Osteoblast (primary cell): ENCODE results near the gene MCM10. TPM values are rescaled to one million over a fixed set of nuclear protein-coding genes. Genes with fewer than 3 reads are reported as not detected.

Source experiments
- DNase-seq: peaks from one replicate; pipeline ENCODE4 v3.0.0; 2011; ENCODE audit warnings: low spot score, mixed read lengths; ENCODE audit not compliant: insufficient read length; ENCODE audit errors: missing footprints
- H2AFZ ChIP-seq: 2 replicates; pipeline ENCODE4 v1.6.0; 2011; ENCODE audit warnings: mild to moderate bottlenecking, low read length
- H3K27ac ChIP-seq: 2 replicates; pipeline ENCODE4 v1.5.1; 2011; ENCODE audit warnings: mild to moderate bottlenecking, low read depth, low read length, moderate library complexity
- H3K27me3 ChIP-seq: 2 replicates; pipeline ENCODE4 v1.6.0; 2012; ENCODE audit warnings: mild to moderate bottlenecking, control low read depth, inconsistent platforms, low read length, moderate library complexity; ENCODE audit not compliant: insufficient read depth
- H3K36me3 ChIP-seq: 2 replicates; pipeline ENCODE4 v1.5.1; 2011; ENCODE audit warnings: mild to moderate bottlenecking, low read length, control low read depth, moderate library complexity; ENCODE audit not compliant: insufficient read depth
- H3K4me1 ChIP-seq: 2 replicates; pipeline ENCODE4 v1.5.1; 2011; ENCODE audit warnings: mild to moderate bottlenecking, low read length, control low read depth, moderate library complexity; ENCODE audit not compliant: insufficient read depth
- H3K4me2 ChIP-seq: 2 replicates; pipeline ENCODE4 v1.6.0; 2011; ENCODE audit warnings: mild to moderate bottlenecking, low read length; ENCODE audit not compliant: insufficient read depth
- H3K4me3 ChIP-seq: fragments of 200-600 bp; sonication (generic); 3 replicates; pipeline ENCODE4 v1.5.1; 2012; ENCODE audit warnings: mild to moderate bottlenecking, low read length, inconsistent platforms; ENCODE audit not compliant: insufficient read depth
- H3K79me2 ChIP-seq: 2 replicates; pipeline ENCODE4 v1.6.0; 2012; ENCODE audit warnings: mild to moderate bottlenecking, low read length, control low read depth, inconsistent platforms; ENCODE audit not compliant: insufficient read depth
- H3K9me3 ChIP-seq: 2 replicates; pipeline ENCODE4 v1.5.1; 2011; ENCODE audit warnings: low read depth, low read length, control low read depth
- H4K20me1 ChIP-seq: 2 replicates; pipeline ENCODE4 v1.6.0; 2012; ENCODE audit warnings: mild to moderate bottlenecking, low read length, control low read depth; ENCODE audit not compliant: insufficient read depth
- total RNA-seq: library from RNA; depleted of rRNA; stranded (reverse); fragments of >200 nt; gene quantifications from 2 replicates; pipeline ENCODE4 v1.2.3, GENCODE V29; 2012
- TF ChIP-seq, protein P1 (sequence below): IDR thresholded peaks from 2 replicates; pipeline ENCODE4 v1.5.1; 2011; ENCODE audit warnings: mild to moderate bottlenecking, low read depth, low read length, moderate library complexity; ENCODE audit errors: extremely low read depth

The MCM10 gene
- total RNA-seq, 1 donor = 1.4 TPM

DNA sequence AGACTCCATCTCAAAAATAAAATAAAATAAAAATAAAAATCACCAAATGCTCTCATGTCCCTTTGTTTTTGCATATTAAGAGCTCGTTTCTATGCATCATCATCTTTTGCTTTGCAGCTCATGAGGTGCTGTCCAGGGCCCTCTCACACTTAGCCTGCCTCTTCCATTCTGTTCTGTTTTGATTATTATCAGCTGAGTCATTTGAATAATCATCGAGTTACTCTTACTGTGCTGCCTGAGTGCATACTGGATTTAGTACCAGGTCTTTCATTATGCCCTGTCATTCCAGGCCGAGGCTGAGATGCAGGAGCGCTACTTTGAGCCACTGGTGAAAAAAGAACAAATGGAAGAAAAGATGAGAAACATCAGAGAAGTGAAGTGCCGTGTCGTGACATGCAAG, 39.8 kb downstream of the MCM10 start:
- H3K4me3 ChIP-seq = no peak overlapping the region
- H3K9me3 ChIP-seq = no peaks in the 10 kb centered on the region
- DNase-seq = peak; percentile 63
- peaks cover 13% of the 10 kb centered on the region for H3K36me3 ChIP-seq
- H3K79me2 ChIP-seq = no peaks in the 10 kb centered on the region
- TF ChIP-seq, protein P1, sequence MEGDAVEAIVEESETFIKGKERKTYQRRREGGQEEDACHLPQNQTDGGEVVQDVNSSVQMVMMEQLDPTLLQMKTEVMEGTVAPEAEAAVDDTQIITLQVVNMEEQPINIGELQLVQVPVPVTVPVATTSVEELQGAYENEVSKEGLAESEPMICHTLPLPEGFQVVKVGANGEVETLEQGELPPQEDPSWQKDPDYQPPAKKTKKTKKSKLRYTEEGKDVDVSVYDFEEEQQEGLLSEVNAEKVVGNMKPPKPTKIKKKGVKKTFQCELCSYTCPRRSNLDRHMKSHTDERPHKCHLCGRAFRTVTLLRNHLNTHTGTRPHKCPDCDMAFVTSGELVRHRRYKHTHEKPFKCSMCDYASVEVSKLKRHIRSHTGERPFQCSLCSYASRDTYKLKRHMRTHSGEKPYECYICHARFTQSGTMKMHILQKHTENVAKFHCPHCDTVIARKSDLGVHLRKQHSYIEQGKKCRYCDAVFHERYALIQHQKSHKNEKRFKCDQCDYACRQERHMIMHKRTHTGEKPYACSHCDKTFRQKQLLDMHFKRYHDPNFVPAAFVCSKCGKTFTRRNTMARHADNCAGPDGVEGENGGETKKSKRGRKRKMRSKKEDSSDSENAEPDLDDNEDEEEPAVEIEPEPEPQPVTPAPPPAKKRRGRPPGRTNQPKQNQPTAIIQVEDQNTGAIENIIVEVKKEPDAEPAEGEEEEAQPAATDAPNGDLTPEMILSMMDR = no peak
- no peaks in the 10 kb centered on the region for H4K20me1 ChIP-seq
- H2AFZ ChIP-seq = no peak overlapping the region
- H3K27ac ChIP-seq = peak overlapping the region; percentile 26
- no peak overlapping the region for H3K4me2 ChIP-seq
- H3K4me1 ChIP-seq = peaks cover 3% of the 10 kb centered on the region
- no peaks in the 10 kb centered on the region for H3K27me3 ChIP-seq

DNA sequence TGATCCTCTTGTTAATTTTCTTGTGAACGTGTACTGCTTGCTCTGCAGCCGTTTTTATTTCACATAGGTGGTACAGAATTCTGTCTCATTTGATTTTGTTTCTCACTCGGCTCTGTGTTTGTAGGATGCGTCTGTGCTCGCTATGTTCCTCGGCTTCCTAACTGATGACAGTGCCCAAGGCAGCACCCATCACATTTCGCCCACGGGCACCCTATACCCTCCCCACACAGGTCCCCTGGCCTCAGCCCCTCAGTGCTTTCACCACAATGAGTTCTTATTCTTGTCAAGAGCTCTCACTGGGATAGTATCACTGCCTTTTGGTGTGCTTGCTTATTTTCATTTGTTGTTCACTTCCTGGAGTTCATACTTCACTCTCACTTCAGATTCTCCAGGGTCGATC, 44.7 kb downstream of the MCM10 start:
- no peak for DNase-seq
- Histone ChIP-seq H3K27me3 (no peaks in the 10 kb centered on the region), H2AFZ (peak overlapping the region; percentile 72), H3K4me1 (peaks cover 3% of the 10 kb centered on the region), H3K9me3 (no peaks in the 10 kb centered on the region), H3K79me2 (no peaks in the 10 kb centered on the region), H3K27ac (no peak overlapping the region), H3K4me3 (no peak overlapping the region), H3K36me3 (peaks cover 8% of the 10 kb centered on the region), H4K20me1 (no peaks in the 10 kb centered on the region), H3K4me2 (no peak overlapping the region)
- TF ChIP-seq, protein P1 = no peak

DNA sequence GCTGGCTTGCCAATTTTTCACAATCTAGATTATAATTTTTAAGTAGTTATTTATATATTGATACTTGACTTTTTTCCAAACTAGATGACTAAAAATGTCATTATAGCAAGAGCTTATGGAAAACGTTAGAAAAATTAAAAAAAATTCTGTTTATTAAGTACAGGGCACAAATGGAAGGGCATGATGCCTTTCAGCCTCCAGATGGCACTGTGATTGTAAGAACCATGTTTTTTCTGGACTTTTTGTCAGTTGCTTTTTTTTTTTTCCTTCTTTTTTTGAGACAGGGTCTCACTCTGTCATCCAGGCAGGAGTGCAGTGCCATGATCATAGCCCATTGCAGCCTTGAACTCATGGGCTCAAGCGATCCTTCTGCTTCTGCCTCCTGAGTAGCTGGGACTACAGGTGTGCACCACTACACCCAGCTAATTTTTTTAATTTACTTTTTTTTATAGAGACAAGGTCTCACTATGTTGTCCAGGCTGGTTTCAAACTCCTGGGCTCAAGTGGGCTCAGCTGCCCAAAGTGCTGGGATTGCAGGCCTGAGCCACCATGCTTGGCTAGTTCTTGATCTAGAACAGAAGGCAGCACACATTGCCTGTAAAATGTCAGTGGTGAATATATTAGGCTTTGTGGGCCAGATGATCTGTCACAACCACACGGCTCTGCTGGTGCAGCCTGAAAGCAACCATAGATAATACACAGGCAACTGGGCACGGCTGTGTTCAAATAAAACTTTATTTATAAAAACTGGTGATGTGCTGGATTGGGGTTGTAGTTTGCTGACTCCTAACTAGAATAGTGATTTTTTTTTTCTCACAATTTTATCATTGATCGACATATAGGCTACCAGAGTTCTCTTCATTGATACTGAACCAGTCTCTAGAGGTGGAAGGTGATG, 45.4 kb downstream of the MCM10 start:
- H3K36me3 ChIP-seq = peaks cover 8% of the 10 kb centered on the region
- no peaks in the 10 kb centered on the region for H4K20me1 ChIP-seq
- no peak overlapping the region for H3K4me2 ChIP-seq
- no peak for DNase-seq
- TF ChIP-seq, protein P1 = peak; percentile 66
- H2AFZ ChIP-seq = peak overlapping the region; percentile 72
- no peaks in the 10 kb centered on the region for H3K9me3 ChIP-seq
- H3K4me1 ChIP-seq = no peaks in the 10 kb centered on the region
- no peak overlapping the region for H3K4me3 ChIP-seq
- no peaks in the 10 kb centered on the region for H3K79me2 ChIP-seq
- no peaks in the 10 kb centered on the region for H3K27me3 ChIP-seq
- no peak overlapping the region for H3K27ac ChIP-seq

DNA sequence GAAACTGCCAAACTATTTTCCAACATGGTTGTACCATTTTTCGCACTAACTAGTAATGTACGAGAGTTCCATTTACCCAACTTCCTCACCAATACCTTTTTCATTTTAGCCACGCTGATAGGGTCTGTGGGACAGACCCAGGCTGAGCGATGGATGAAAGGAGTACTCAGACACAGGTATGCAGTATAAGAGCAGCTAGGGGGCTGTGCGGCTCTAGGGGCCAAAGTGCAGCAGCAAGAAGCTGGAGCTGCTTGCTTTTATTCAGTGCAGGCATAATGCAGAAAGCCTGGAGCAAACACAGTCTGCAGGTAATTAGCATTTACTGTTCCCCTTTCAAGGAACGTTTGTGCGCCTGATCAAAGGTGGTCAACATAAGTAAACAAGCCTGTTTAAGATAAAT, 51.8 kb downstream of the MCM10 start:
- Histone ChIP-seq H3K9me3 (no peaks in the 10 kb centered on the region), H3K4me1 (no peaks in the 10 kb centered on the region), H3K4me2 (no peak overlapping the region), H3K79me2 (no peaks in the 10 kb centered on the region), H3K27me3 (no peaks in the 10 kb centered on the region), H3K4me3 (no peak overlapping the region), H4K20me1 (no peaks in the 10 kb centered on the region), H3K36me3 (no peaks in the 10 kb centered on the region), H2AFZ (no peak overlapping the region), H3K27ac (no peak overlapping the region)
- DNase-seq = no peak
- TF ChIP-seq, protein P1 = no peak
